ENCODE data around the gene BMAL1. TPM values are rescaled to one million over a fixed set of nuclear protein-coding genes. Genes with fewer than 3 reads are reported as not detected.

Gene BMAL1
- total and polyA plus RNA-seq, 2 of the 4 experiments (the other 2 are of a cell fraction), result 8.8 to 9.9 TPM

DNA sequence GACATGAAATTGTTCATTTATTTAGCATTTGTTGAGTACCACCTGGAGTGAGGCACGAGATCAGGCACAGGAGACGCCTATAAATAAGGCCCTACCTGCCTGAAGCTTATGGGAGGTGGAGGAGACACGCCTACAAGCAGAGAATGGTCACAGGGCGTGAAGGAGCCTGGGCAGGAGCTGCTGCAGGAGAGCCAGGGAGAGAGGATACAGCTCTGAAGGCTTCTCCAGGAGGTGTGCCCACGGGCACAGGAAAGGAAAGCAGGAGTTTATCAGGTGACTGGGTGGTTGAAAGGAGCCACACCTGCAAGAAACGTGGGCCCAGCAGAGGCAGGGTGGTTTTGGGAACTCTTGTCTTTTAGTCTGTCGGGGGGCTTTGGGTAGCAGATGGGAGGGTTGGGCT is 70.3 kb downstream of the BMAL1 start:
- H2BK5ac ChIP-seq (ENCODE audit: low read depth, low read length, poor library complexity, severe bottlenecking), result no peak overlapping the region
- H3K4ac ChIP-seq (ENCODE audit: low read depth, low read length), result no peak overlapping the region
- no peaks in the 10 kb centered on the region; the same call in 1 of the 2 replicates for H4K20me1 ChIP-seq (ENCODE audit: insufficient read depth, low read length)
- H3K4me3 ChIP-seq (ENCODE audit: insufficient read depth, low read depth, low read length), result no peak overlapping the region
- H2AK5ac ChIP-seq (ENCODE audit: low read depth, low read length), result no peak overlapping the region
- no peak overlapping the region for H2AK9ac ChIP-seq (replicated peaks; ENCODE audit: low read depth, low read length, poor library complexity)
- no peak overlapping the region for H2BK20ac ChIP-seq (ENCODE audit: low read depth, low read length)
- no TSS peak for BruUV-seq (replicated peaks)
- ChIA-PET CTCF (no interaction called here), POLR2A (ENCODE audit: unreplicated experiment) (no interaction called here)
- ATAC-seq (ENCODE audit: low read depth) (no peak), DNase-seq (no peak)
- no peak overlapping the region for H4K5ac ChIP-seq (ENCODE audit: low read depth, low read length)
- H4K91ac ChIP-seq (ENCODE audit: insufficient read depth, low read depth, low read length), result no peak overlapping the region
- H3K9me3 ChIP-seq (ENCODE audit: control insufficient read depth, insufficient read depth, low read length), result no peaks in the 10 kb centered on the region
- H3K27me3 ChIP-seq (ENCODE audit: control insufficient read depth, insufficient read depth, low read length), result no peaks in the 10 kb centered on the region
- H3K9me1 ChIP-seq (ENCODE audit: insufficient read depth, low read length), result peaks cover 7% of the 10 kb centered on the region
- no peak overlapping the region for H3K4me2 ChIP-seq (ENCODE audit: low read depth, low read length)
- peaks cover 2% of the 10 kb centered on the region; the same call in 1 of the 2 replicates for H3K4me1 ChIP-seq (ENCODE audit: control insufficient read depth, insufficient read depth, low read length)
- no peak overlapping the region for H3K27ac ChIP-seq (ENCODE audit: insufficient read depth, low read length)
- no peak overlapping the region for H3K14ac ChIP-seq (replicated peaks; ENCODE audit: low read depth, low read length)
- no peak overlapping the region for H3K9ac ChIP-seq (ENCODE audit: low read depth, low read length)
- no peak for TF ChIP-seq CHD1 (IDR thresholded peaks at IDR 0.05; ENCODE audit: low read depth, low read length)
- TF ChIP-seq CTCF (conservative IDR thresholded peaks at IDR 0.05; ENCODE audit: low read depth, low read length), result no peak
- no peak for TF ChIP-seq CEBPB (IDR thresholded peaks at IDR 0.05; ENCODE audit: low read depth, low read length)
- TF ChIP-seq BHLHE40 (IDR thresholded peaks at IDR 0.05; ENCODE audit: low read depth, low read length), result no peak
- TF ChIP-seq NFE2L2 (IDR thresholded peaks at IDR 0.05; ENCODE audit: low read depth, low read length), result no peak
- TF ChIP-seq FOS (IDR thresholded peaks at IDR 0.05; ENCODE audit: low read depth, low read length), result no peak
- TF ChIP-seq RFX5 (IDR thresholded peaks at IDR 0.05; ENCODE audit: low read depth, low read length), result no peak
- TF ChIP-seq SMC3 (IDR thresholded peaks at IDR 0.05; ENCODE audit: low read depth, low read length), result no peak
- TF ChIP-seq, protein P1, sequence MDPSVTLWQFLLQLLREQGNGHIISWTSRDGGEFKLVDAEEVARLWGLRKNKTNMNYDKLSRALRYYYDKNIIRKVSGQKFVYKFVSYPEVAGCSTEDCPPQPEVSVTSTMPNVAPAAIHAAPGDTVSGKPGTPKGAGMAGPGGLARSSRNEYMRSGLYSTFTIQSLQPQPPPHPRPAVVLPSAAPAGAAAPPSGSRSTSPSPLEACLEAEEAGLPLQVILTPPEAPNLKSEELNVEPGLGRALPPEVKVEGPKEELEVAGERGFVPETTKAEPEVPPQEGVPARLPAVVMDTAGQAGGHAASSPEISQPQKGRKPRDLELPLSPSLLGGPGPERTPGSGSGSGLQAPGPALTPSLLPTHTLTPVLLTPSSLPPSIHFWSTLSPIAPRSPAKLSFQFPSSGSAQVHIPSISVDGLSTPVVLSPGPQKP (IDR thresholded peaks at IDR 0.05; ENCODE audit: borderline replicate concordance, low read depth, low read length), result no peak
- TF ChIP-seq MAFK (IDR thresholded peaks at IDR 0.05; ENCODE audit: low read depth, low read length), result no peak
- in situ Hi-C loops (cut with MboI; ENCODE audit: low sequenced_read_pairs) (loop anchor here (25.0 kb wide), 1 partner anchor 1036 kb away; no protein-coding TSS in a partner anchor), intact Hi-C loops (cut with micrococcal nuclease) (no loop called here), dilution Hi-C loops (cut with HindIII; ENCODE audit: low sequenced_read_pairs, unreplicated experiment) (no loop called here)
- no peak overlapping the region for H2AFZ ChIP-seq (replicated peaks; ENCODE audit: low read length, poor library complexity)
- WGBS, 2 experiments (ENCODE audit: extremely low coverage in 2 of 2, insufficient read length in 1 of 2), result 86% methylated on average over 7 of the region's 7 CpGs; no CpG with 5 or more reads in 1 of the 2 experiments
- H3K23ac ChIP-seq (ENCODE audit: low read depth, low read length), result no peak overlapping the region
- H3K18ac ChIP-seq (ENCODE audit: low read depth, low read length), result no peak overlapping the region
- H2BK120ac ChIP-seq (ENCODE audit: low read depth, low read length), result no peak overlapping the region
- no peak overlapping the region for H3K56ac ChIP-seq (ENCODE audit: extremely low read depth, insufficient read depth, low read length)
- H3K36me3 ChIP-seq (ENCODE audit: control insufficient read depth, insufficient read depth, low read length), result no peaks in the 10 kb centered on the region
- no peak overlapping the region for H4K8ac ChIP-seq (ENCODE audit: low read depth in 2 of 2, low read length in 2 of 2)
- no peak overlapping the region for H2BK15ac ChIP-seq (ENCODE audit: low read depth, low read length)
- peaks cover 4 to 34% of the 10 kb centered on the region in 2 experiments; a peak in 3 of 4 replicates for H3K79me1 ChIP-seq (ENCODE audit: low read depth in 1 of 2, low read length in 2 of 2)

Measured in IMR-90 (cell line).